Type B pancreatic cell (in vitro differentiated cells): Measurements from ENCODE around the gene KISS1. TPM values are rescaled to one million over a fixed set of nuclear protein-coding genes. Genes with fewer than 3 reads are reported as not detected.
A peak's percentile ranks its signal among the peaks of the same experiment; 100 is the strongest.

Experiments
- DNase-seq: peaks from one replicate; pipeline ENCODE4 v3.0.0; 2021; ENCODE audit warnings: mixed read lengths; ENCODE audit not compliant: unreplicated experiment; ENCODE audit errors: extremely low spot score
- H3K27ac Mint-ChIP-seq: 2 replicates; pipeline ENCODE4 v1.8.0; 2021; ENCODE audit warnings: mild to moderate bottlenecking, mixed read lengths
- H3K27me3 Mint-ChIP-seq: 2 replicates; pipeline ENCODE4 v1.8.0; 2021; ENCODE audit warnings: mixed read lengths
- H3K36me3 Mint-ChIP-seq: 2 replicates; pipeline ENCODE4 v1.8.0; 2021; ENCODE audit warnings: mixed read lengths
- H3K4me1 Mint-ChIP-seq: one replicate; pipeline ENCODE4 v1.8.0; 2021; ENCODE audit warnings: mixed read lengths; ENCODE audit not compliant: unreplicated experiment
- H3K4me3 Mint-ChIP-seq: 2 replicates; pipeline ENCODE4 v1.8.0; 2021; ENCODE audit warnings: mild to moderate bottlenecking, mixed read lengths
- H3K9me3 Mint-ChIP-seq: 2 replicates; pipeline ENCODE4 v1.8.0; 2021; ENCODE audit warnings: mixed read lengths
- total RNA-seq: library from RNA; stranded (reverse); gene quantifications from 2 replicates; pipeline ENCODE4 v1.2.1, GENCODE V29; 2021; ENCODE audit warnings: low replicate concordance
- TF ChIP-seq, protein P1 (sequence below): fragments of 200-600 bp; sonication (generic); conservative IDR thresholded peaks from 2 replicates; pipeline ENCODE4 v1.5.0; 2021; ENCODE audit warnings: antibody characterized with exemption, mild to moderate bottlenecking

KISS1 gene
- total RNA-seq, 1 donor from 2014 or later: 0.48 TPM

DNA sequence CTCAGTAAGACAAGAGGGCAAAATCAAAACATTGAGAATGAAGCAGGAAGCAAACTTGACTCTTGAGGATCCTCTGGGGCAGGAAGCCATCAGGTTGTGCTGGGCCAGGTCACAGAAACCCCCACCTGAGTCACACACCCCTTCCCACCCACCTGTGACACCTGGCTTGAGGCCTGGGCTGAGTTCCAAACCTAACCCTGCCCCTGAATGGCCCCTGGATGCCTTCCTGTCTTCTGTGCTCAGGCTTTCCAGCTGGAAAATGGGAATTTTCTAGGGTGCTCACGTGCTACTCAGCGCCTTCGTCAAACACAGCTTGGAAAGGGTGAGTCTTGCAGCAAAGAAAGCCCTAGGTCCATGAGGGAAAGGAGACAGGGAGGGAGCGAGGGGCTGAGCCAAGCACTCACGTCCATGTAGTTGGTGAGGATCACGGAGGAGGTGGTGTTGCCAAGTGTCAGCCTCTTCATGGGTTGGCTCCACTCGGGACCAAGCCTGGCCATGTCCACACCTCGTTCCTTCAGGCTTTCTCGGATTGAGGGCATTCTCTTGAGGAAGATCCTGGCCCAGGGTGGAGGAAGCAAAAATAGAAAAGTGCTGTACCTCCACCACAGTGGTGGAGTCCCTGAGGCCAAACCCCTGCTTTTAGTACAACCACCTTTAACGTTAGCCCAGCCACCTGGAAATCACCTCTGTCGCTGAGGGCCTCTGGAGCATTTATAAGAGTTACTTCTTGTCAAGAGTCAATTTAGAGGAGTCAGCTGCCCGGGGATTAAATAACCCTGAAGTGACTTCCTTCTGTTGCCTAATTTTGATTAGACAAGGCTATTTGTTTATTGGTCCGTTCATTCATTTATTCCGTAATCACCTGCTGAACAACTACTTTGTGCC lies 34.4 kb downstream of the KISS1 start:
- H3K27me3 Mint-ChIP-seq: peaks cover 27% of the 10 kb centered on the region
- peaks cover 5% of the 10 kb centered on the region for H3K4me1 Mint-ChIP-seq
- peak overlapping the region; percentile 79 for H3K27ac Mint-ChIP-seq
- H3K9me3 Mint-ChIP-seq: no peaks in the 10 kb centered on the region
- H3K4me3 Mint-ChIP-seq: no peak overlapping the region
- no peaks in the 10 kb centered on the region for H3K36me3 Mint-ChIP-seq
- DNase-seq: no peak
- TF ChIP-seq, protein P1, sequence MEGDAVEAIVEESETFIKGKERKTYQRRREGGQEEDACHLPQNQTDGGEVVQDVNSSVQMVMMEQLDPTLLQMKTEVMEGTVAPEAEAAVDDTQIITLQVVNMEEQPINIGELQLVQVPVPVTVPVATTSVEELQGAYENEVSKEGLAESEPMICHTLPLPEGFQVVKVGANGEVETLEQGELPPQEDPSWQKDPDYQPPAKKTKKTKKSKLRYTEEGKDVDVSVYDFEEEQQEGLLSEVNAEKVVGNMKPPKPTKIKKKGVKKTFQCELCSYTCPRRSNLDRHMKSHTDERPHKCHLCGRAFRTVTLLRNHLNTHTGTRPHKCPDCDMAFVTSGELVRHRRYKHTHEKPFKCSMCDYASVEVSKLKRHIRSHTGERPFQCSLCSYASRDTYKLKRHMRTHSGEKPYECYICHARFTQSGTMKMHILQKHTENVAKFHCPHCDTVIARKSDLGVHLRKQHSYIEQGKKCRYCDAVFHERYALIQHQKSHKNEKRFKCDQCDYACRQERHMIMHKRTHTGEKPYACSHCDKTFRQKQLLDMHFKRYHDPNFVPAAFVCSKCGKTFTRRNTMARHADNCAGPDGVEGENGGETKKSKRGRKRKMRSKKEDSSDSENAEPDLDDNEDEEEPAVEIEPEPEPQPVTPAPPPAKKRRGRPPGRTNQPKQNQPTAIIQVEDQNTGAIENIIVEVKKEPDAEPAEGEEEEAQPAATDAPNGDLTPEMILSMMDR: no peak

DNA sequence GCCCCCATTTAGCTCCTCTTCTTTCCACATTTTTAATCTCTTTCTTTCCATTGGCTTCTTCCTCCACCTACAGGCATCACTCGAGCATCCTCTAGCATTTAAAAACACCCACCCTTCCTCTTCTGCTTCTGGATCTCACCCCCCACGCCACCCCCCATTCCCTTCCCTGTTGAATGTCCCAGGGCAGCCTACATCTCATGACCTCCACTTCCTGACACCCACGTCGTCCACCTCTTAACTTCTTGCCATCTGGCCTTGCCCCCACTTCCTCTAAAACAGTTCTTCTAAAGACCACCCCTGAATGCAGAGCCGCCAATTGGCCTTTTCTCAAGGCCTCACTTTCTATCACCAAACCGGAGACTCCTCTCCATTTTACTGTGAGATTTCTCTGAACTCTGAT lies 38.3 kb downstream of the KISS1 start:
- no peaks in the 10 kb centered on the region for H3K36me3 Mint-ChIP-seq
- peaks cover 5% of the 10 kb centered on the region for H3K4me1 Mint-ChIP-seq
- no peak for DNase-seq
- TF ChIP-seq, protein P1: no peak
- no peak overlapping the region for H3K27ac Mint-ChIP-seq
- H3K4me3 Mint-ChIP-seq: no peak overlapping the region
- peaks cover 37% of the 10 kb centered on the region for H3K27me3 Mint-ChIP-seq
- H3K9me3 Mint-ChIP-seq: no peaks in the 10 kb centered on the region

DNA sequence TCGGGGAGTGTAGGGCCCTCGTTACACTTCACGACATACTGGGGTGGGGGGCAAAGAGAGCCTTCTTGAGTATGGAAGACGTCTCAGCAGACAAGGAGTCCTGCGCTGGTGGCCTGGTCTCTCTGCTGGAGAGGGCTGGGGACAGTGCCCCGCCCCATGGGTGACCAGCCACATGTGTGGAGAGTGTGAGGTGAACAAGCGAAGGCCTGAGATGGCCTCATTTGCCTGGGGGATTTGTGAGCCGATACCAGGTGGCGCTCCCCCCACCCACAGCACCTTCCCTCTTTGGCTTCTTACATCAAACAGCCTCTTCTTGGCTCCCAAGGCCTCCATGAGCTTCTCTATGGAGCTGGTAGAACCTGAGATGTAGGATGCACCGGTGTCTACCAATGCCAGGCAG lies 40.4 kb downstream of the KISS1 start:
- no peak for DNase-seq
- TF ChIP-seq, protein P1: no peak
- H3K27ac Mint-ChIP-seq: no peak overlapping the region
- peaks cover 32% of the 10 kb centered on the region for H3K27me3 Mint-ChIP-seq
- no peak overlapping the region for H3K4me3 Mint-ChIP-seq
- H3K4me1 Mint-ChIP-seq: no peaks in the 10 kb centered on the region
- no peaks in the 10 kb centered on the region for H3K9me3 Mint-ChIP-seq
- H3K36me3 Mint-ChIP-seq: no peaks in the 10 kb centered on the region

DNA sequence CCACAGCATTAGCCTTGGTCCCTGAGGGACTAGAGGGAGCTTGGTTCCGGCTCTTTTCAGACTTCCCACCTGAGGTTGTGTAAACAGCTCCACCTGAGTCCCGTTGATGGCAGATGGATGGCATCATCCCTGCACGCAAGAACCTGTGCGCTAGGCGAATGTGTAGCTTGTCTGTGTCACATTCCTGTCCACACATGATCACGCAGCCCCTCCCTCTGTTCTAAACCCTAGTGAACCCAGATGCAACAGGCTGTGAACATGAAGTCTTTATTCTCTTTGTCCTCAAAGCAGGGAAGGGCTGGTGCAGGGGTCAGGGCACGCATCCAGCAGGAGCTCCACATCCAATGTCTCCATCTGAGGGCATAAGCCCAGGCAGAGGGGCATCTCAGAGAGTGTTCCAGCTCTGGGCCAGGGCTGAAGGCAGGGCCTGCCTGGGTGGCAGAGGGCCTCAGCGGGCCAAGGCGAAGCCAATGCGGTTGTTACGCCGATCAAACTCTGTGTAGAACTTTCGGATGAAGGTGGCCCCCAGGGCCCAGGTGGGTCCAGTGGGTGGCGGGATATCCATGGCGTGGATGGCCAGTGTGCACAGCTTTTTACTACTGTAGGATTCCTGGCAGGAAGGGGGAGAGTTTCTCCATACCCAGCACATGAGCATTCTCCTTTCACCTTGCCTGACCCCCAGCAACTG lies 41.6 kb downstream of the KISS1 start:
- DNase-seq: no peak
- H3K36me3 Mint-ChIP-seq: no peaks in the 10 kb centered on the region
- TF ChIP-seq, protein P1: no peak
- H3K4me1 Mint-ChIP-seq: peaks cover 6% of the 10 kb centered on the region
- peaks cover 28% of the 10 kb centered on the region for H3K27me3 Mint-ChIP-seq
- H3K4me3 Mint-ChIP-seq: peak overlapping the region; percentile 62
- no peaks in the 10 kb centered on the region for H3K9me3 Mint-ChIP-seq
- peak overlapping the region; percentile 58 for H3K27ac Mint-ChIP-seq

GRCh38 chr1:204153667-204154066 lies 42.6 kb downstream of the KISS1 start:
- Mint-ChIP-seq H3K27me3 (peaks cover 26% of the 10 kb centered on the region), H3K27ac (no peak overlapping the region), H3K4me1 (peaks cover 6% of the 10 kb centered on the region), H3K36me3 (no peaks in the 10 kb centered on the region), H3K9me3 (no peaks in the 10 kb centered on the region), H3K4me3 (peak overlapping the region; percentile 31)
- no peak for DNase-seq
- TF ChIP-seq, protein P1: no peak
